Measurements from ENCODE around the gene MYG1. TPM values are rescaled to one million over a fixed set of nuclear protein-coding genes. Genes with fewer than 3 reads are reported as not detected.

The MYG1 gene
- polyA plus RNA-seq, 1 of the 3 experiments (the other 2 are of a cell fraction), result 101 TPM

DNA sequence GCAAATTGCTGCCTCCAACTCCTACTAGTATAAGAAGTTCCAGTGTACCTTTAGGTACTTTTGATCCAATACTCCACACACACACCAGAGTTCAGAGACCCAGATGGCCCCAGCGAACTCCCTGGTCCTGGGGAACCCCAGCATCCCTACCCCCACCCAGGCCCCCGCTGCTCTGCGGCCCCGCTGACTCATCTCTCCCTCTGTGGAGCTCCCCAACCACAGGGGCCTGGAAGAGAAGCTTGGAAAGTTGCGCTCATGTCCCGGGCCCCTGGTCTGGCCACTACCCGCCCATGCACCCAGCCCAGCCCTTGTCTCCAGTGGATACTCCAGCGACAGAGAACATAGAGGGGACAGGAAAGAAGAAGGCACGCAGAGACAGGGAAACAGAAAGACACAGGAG lies 40.9 kb downstream of the MYG1 start:
- TF ChIP-seq SMC3 (IDR thresholded peaks at IDR 0.05; ENCODE audit: low read depth, low read length) (no peak), RFX5 (IDR thresholded peaks at IDR 0.05; ENCODE audit: low read length) (no peak), FOSL2 (IDR thresholded peaks at IDR 0.05; ENCODE audit: borderline replicate concordance, low read depth) (no peak), RXRA (IDR thresholded peaks at IDR 0.05; ENCODE audit: borderline replicate concordance, low read depth) (no peak), NFIC (IDR thresholded peaks at IDR 0.05; ENCODE audit: borderline replicate concordance) (no peak), EZH2phosphoT487 (IDR thresholded peaks at IDR 0.05; ENCODE audit: borderline replicate concordance, low read depth) (no peak), FOXM1 (IDR thresholded peaks at IDR 0.05; ENCODE audit: low read depth) (no peak), GATA2 (CRISPR knock-in tag; IDR thresholded peaks at IDR 0.05) (no peak)
- TF ChIP-seq, protein P1, sequence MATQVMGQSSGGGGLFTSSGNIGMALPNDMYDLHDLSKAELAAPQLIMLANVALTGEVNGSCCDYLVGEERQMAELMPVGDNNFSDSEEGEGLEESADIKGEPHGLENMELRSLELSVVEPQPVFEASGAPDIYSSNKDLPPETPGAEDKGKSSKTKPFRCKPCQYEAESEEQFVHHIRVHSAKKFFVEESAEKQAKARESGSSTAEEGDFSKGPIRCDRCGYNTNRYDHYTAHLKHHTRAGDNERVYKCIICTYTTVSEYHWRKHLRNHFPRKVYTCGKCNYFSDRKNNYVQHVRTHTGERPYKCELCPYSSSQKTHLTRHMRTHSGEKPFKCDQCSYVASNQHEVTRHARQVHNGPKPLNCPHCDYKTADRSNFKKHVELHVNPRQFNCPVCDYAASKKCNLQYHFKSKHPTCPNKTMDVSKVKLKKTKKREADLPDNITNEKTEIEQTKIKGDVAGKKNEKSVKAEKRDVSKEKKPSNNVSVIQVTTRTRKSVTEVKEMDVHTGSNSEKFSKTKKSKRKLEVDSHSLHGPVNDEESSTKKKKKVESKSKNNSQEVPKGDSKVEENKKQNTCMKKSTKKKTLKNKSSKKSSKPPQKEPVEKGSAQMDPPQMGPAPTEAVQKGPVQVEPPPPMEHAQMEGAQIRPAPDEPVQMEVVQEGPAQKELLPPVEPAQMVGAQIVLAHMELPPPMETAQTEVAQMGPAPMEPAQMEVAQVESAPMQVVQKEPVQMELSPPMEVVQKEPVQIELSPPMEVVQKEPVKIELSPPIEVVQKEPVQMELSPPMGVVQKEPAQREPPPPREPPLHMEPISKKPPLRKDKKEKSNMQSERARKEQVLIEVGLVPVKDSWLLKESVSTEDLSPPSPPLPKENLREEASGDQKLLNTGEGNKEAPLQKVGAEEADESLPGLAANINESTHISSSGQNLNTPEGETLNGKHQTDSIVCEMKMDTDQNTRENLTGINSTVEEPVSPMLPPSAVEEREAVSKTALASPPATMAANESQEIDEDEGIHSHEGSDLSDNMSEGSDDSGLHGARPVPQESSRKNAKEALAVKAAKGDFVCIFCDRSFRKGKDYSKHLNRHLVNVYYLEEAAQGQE (IDR thresholded peaks at IDR 0.05; ENCODE audit: low read depth, low read length), result no peak
- TF ChIP-seq, protein P2, sequence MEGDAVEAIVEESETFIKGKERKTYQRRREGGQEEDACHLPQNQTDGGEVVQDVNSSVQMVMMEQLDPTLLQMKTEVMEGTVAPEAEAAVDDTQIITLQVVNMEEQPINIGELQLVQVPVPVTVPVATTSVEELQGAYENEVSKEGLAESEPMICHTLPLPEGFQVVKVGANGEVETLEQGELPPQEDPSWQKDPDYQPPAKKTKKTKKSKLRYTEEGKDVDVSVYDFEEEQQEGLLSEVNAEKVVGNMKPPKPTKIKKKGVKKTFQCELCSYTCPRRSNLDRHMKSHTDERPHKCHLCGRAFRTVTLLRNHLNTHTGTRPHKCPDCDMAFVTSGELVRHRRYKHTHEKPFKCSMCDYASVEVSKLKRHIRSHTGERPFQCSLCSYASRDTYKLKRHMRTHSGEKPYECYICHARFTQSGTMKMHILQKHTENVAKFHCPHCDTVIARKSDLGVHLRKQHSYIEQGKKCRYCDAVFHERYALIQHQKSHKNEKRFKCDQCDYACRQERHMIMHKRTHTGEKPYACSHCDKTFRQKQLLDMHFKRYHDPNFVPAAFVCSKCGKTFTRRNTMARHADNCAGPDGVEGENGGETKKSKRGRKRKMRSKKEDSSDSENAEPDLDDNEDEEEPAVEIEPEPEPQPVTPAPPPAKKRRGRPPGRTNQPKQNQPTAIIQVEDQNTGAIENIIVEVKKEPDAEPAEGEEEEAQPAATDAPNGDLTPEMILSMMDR (IDR thresholded peaks at IDR 0.05), result no peak
- Histone ChIP-seq H3K79me2 (ENCODE audit: insufficient read depth) (no peaks in the 10 kb centered on the region), H4K20me1 (ENCODE audit: insufficient read depth) (no peaks in the 10 kb centered on the region), H3K36me3 (replicated peaks in 1 of 2; ENCODE audit: control insufficient read depth in 1 of 2, insufficient read depth in 2 of 2, low read length in 1 of 2) (no peaks in the 10 kb centered on the region), H3K4me1 (ENCODE audit: control insufficient read depth in 1 of 2, insufficient read depth in 2 of 2, low read depth in 1 of 2, low read length in 1 of 2) (peaks cover 0 to 14% of the 10 kb centered on the region in 2 experiments; a peak in 1 of 4 replicates), H2AFZ (ENCODE audit: low read depth) (no peak overlapping the region), H3K27me3 (ENCODE audit: insufficient read depth) (peaks cover 16% of the 10 kb centered on the region; the same call in 1 of the 2 replicates), H3K9me2 (no peaks in the 10 kb centered on the region), H3F3A (replicated peaks; ENCODE audit: insufficient read depth) (peaks cover 14% of the 10 kb centered on the region), H3K27ac (ENCODE audit: low read depth in 2 of 2, low read length in 1 of 2) (no peak overlapping the region), H3K9ac (no peak overlapping the region), H3K4me2 (no peak overlapping the region), H3K9me3 (no peaks in the 10 kb centered on the region), H3K4me3 (ENCODE audit: low read depth in 2 of 2, low read length in 1 of 2) (no peak overlapping the region)
- 75% methylated on average over 9 of the region's 9 CpGs for WGBS (ENCODE audit: low lambda C conversion rate)
- ChIA-PET POLR2A (interaction anchor here (1.4 kb wide), 1 partner anchor 16 kb away, joined by 4 read pairs; no protein-coding TSS in a partner anchor), CTCF (interaction anchor here (0.8 to 1.4 kb wide), 5 partner anchors 12 to 81 kb away, joined by 3 to 6 read pairs (median 5); partner anchors contain the start of gene AAAS)
- peak; percentile 6 for DNase-seq

DNA sequence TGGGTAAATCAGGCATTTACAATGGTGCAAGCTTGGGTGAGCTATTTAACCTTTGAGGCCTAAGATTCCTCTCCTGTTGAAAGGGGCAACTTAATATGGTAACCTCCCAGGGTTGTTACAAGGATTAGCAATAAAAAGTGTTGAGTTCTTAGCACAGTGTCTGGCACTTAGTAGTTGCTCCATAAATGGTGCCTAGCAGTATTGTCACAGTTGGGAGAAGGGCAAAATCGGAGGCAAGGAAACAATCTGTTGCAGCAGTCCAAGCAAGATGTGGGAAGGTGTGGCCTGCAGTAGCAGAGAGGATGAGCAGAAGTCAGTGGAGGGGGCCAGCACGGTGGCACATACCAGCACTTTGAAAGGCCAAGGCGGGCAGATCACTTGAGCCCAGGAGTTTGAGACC lies 44.0 kb downstream of the MYG1 start:
- no peak overlapping the region for H3K4me2 ChIP-seq
- WGBS (ENCODE audit: low lambda C conversion rate), result 64% methylated on average over 3 of the region's 3 CpGs
- ChIA-PET CTCF (interaction anchor here (2.3 to 8.5 kb wide), 6 partner anchors 9 to 165 kb away, joined by 12 to 294 read pairs (median 26); partner anchors contain the start of genes AAAS, NPFF and SP7), POLR2A (interaction anchor here (3.3 to 3.4 kb wide), 2 partner anchors 19 to 35 kb away, joined by 19 to 105 read pairs; partner anchors contain the start of gene AAAS)
- no peak for DNase-seq
- peaks cover 14% of the 10 kb centered on the region for H3F3A ChIP-seq (replicated peaks; ENCODE audit: insufficient read depth)
- no peaks in the 10 kb centered on the region for H3K27me3 ChIP-seq (ENCODE audit: insufficient read depth)
- H3K9ac ChIP-seq, result no peak overlapping the region
- no peak overlapping the region for H3K27ac ChIP-seq (ENCODE audit: low read depth in 2 of 2, low read length in 1 of 2)
- H2AFZ ChIP-seq (ENCODE audit: low read depth), result no peak overlapping the region
- H3K4me1 ChIP-seq (ENCODE audit: control insufficient read depth in 1 of 2, insufficient read depth in 2 of 2, low read depth in 1 of 2, low read length in 1 of 2), result peaks cover 0 to 21% of the 10 kb centered on the region in 2 experiments; a peak in 2 of 4 replicates
- no peak overlapping the region for H3K4me3 ChIP-seq (ENCODE audit: low read depth in 2 of 2, low read length in 1 of 2)
- no peaks in the 10 kb centered on the region for H3K79me2 ChIP-seq (ENCODE audit: insufficient read depth)
- H3K9me3 ChIP-seq, result no peaks in the 10 kb centered on the region
- no peaks in the 10 kb centered on the region for H3K36me3 ChIP-seq (replicated peaks in 1 of 2; ENCODE audit: control insufficient read depth in 1 of 2, insufficient read depth in 2 of 2, low read length in 1 of 2)
- no peak for TF ChIP-seq RAD21 (IDR thresholded peaks at IDR 0.05; ENCODE audit: low read length)
- TF ChIP-seq, protein P3, sequence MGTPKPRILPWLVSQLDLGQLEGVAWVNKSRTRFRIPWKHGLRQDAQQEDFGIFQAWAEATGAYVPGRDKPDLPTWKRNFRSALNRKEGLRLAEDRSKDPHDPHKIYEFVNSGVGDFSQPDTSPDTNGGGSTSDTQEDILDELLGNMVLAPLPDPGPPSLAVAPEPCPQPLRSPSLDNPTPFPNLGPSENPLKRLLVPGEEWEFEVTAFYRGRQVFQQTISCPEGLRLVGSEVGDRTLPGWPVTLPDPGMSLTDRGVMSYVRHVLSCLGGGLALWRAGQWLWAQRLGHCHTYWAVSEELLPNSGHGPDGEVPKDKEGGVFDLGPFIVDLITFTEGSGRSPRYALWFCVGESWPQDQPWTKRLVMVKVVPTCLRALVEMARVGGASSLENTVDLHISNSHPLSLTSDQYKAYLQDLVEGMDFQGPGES (IDR thresholded peaks at IDR 0.05; ENCODE audit: low read depth, low read length), result no peak
- no peak for TF ChIP-seq RCOR1 (IDR thresholded peaks at IDR 0.05; ENCODE audit: low read length)
- TF ChIP-seq, protein P4, sequence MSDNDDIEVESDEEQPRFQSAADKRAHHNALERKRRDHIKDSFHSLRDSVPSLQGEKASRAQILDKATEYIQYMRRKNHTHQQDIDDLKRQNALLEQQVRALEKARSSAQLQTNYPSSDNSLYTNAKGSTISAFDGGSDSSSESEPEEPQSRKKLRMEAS (IDR thresholded peaks at IDR 0.05; ENCODE audit: low read depth), result no peak
- no peak for TF ChIP-seq TAF1 (IDR thresholded peaks at IDR 0.05; ENCODE audit: borderline replicate concordance, low read depth, low read length)
- TF ChIP-seq EZH2phosphoT487 (IDR thresholded peaks at IDR 0.05; ENCODE audit: borderline replicate concordance, low read depth), result no peak
- no peak for TF ChIP-seq POLR2AphosphoS5 (IDR thresholded peaks at IDR 0.05; ENCODE audit: low read depth, low read length)
- H4K20me1 ChIP-seq (ENCODE audit: insufficient read depth), result no peaks in the 10 kb centered on the region
- no peaks in the 10 kb centered on the region for H3K9me2 ChIP-seq
